T-cell (primary cell): ENCODE measurements around the gene RAC3. TPM values are rescaled to one million over a fixed set of nuclear protein-coding genes. Genes with fewer than 3 reads are reported as not detected.

Experiments
- ATAC-seq, 4 experiments: fragments of 200-7000 bp in 3 of 4; fragments of 150-1000 bp in 1 of 4; cut with Tn5 transposase; replicated peaks in 1 of 4; 1 replicate in 3 of 4; 2 replicates in 1 of 4; pipeline ENCODE4 v1.10.0; 2021; ENCODE audit warnings: moderate library complexity in 3 of 4, mild to moderate bottlenecking in 2 of 4, moderate number of reproducible peaks in 1 of 4
- CTCF ChIA-PET, 2 donors: fragments of 300-600 bp; sonication (Branson Sonifier 250); formaldehyde crosslinking; loops; one replicate each; lab custom pipeline; 2022; ENCODE audit warnings: antibody characterized with exemption in 2 of 2; lab: Charles Lee
- POLR2A ChIA-PET, 2 donors: fragments of 300-600 bp; sonication (Branson Sonifier 250); formaldehyde crosslinking; loops; one replicate each; lab custom pipeline; 2022; ENCODE audit warnings: antibody characterized with exemption in 2 of 2; lab: Charles Lee
- DNase-seq, 35 experiments: peaks; one replicate each; pipeline versions ENCODE4 v3.0.0 to v3.0.0-alpha.2; 2013 to 2023
- H3K27ac ChIP-seq: one replicate; pipeline ENCODE4 v1.5.1; 2013; ENCODE audit warnings: low read length
- H3K27me3 ChIP-seq, 2 experiments: replicated peaks in 1 of 2; 1 replicate in 1 of 2; 2 replicates in 1 of 2; pipeline versions ENCODE4 v1.6.1 to v1.7.0; 2013; ENCODE audit warnings: low read length in 1 of 2, mixed read lengths in 1 of 2; ENCODE audit not compliant: control insufficient read depth in 2 of 2, insufficient read depth in 2 of 2; ENCODE audit errors: extremely low read depth in 1 of 2
- H3K36me3 ChIP-seq, 2 donors: 1 replicate in 1 of 2; 2 replicates in 1 of 2; pipeline versions ENCODE4 v1.6.1 to v1.7.0; 2013; ENCODE audit warnings: low read length in 1 of 2; ENCODE audit not compliant: control insufficient read depth in 2 of 2, insufficient read depth in 1 of 2; ENCODE audit errors: extremely low read depth in 1 of 2
- H3K4me1 ChIP-seq, 2 experiments: 1 replicate in 1 of 2; 2 replicates in 1 of 2; pipeline versions ENCODE4 v1.6.1 to v1.7.0; 2013; ENCODE audit warnings: low read length in 2 of 2, mixed read lengths in 1 of 2; ENCODE audit not compliant: insufficient read depth in 2 of 2, control insufficient read depth in 1 of 2; ENCODE audit errors: extremely low read depth in 1 of 2
- H3K4me3 ChIP-seq, 2 donors: 1 replicate in 1 of 2; 2 replicates in 1 of 2; pipeline versions ENCODE4 v1.5.1 to v1.7.0; 2013; ENCODE audit warnings: mild to moderate bottlenecking in 2 of 2, low read length in 1 of 2, moderate library complexity in 1 of 2; ENCODE audit not compliant: control insufficient read depth in 1 of 2; ENCODE audit errors: extremely low read depth in 1 of 2
- H3K9me3 ChIP-seq: 2 replicates; pipeline ENCODE4 v1.7.0; 2013
- H3K27ac Mint-ChIP-seq, 2 donors: one replicate each; pipeline ENCODE4 v1.8.0; 2020 to 2021; ENCODE audit warnings: mild to moderate bottlenecking in 2 of 2, mixed read lengths in 2 of 2
- H3K27me3 Mint-ChIP-seq, 2 donors: one replicate each; pipeline ENCODE4 v1.8.0; 2021 to 2022; ENCODE audit warnings: mixed read lengths in 2 of 2
- H3K36me3 Mint-ChIP-seq: one replicate; pipeline ENCODE4 v1.8.0; 2021; ENCODE audit warnings: mixed read lengths
- H3K4me1 Mint-ChIP-seq, 3 donors: one replicate each; pipeline ENCODE4 v1.8.0; 2020 to 2022; ENCODE audit warnings: mixed read lengths in 3 of 3, mild to moderate bottlenecking in 1 of 3
- H3K4me3 Mint-ChIP-seq, 3 donors: one replicate each; pipeline ENCODE4 v1.8.0; 2020 to 2022; ENCODE audit warnings: mild to moderate bottlenecking in 3 of 3, mixed read lengths in 3 of 3, moderate library complexity in 3 of 3
- H3K9me3 Mint-ChIP-seq, 3 donors: one replicate each; pipeline ENCODE4 v1.8.0; 2020 to 2022; ENCODE audit warnings: mixed read lengths in 3 of 3
- WGBS: methylation state at CpG from one replicate; pipeline ENCODE4 v1.1.5; 2013; ENCODE audit warnings: missing lambda C conversion rate; ENCODE audit not compliant: insufficient coverage; 5-methylcytosine and 5-hydroxymethylcytosine counted together
- total RNA-seq, 35 experiments: library from RNA in 6 of 35; stranded (reverse) in 6 of 35; fragments of 120-200 nt in 1 of 35; gene quantifications; one replicate each; pipeline versions ENCODE4 v1.2.1 to v1.2.4 and lab custom pipeline; 2013 to 2026

RAC3 gene
- total RNA-seq, 5 donors from 2014 or later (not counting 1 experiment from before 2014, with no cell fraction given) = 1.1 to 5.4 (median 3.6) TPM

GRCh38 chr17:82007495-82008257 is 23.8 kb upstream of the RAC3 start:
- WGBS = 91% methylated on average over 30 of the region's 30 CpGs
- Histone ChIP-seq H3K4me1 (no peaks in the 10 kb centered on the region), H3K4me3 (no peak overlapping the region), H3K27me3 (no peaks in the 10 kb centered on the region), H3K27ac (no peak overlapping the region), H3K36me3 (peaks cover 0 to 4% of the 10 kb centered on the region in 2 donors), H3K9me3 (no peaks in the 10 kb centered on the region)
- ATAC-seq (no peak), DNase-seq (no peak)
- H3K27me3 Mint-ChIP-seq = no peaks in the 10 kb centered on the region
- ChIA-PET CTCF (interaction anchor here in 1 of 2 donors (0.7 kb wide), 1 partner anchor 196 kb away, joined by 3 read pairs; no protein-coding TSS in a partner anchor), POLR2A (no interaction called here)
- no peak overlapping the region for H3K27ac Mint-ChIP-seq
- no peaks in the 10 kb centered on the region for H3K36me3 Mint-ChIP-seq
- no peak overlapping the region for H3K4me3 Mint-ChIP-seq
- H3K4me1 Mint-ChIP-seq = no peaks in the 10 kb centered on the region
- H3K9me3 Mint-ChIP-seq = no peaks in the 10 kb centered on the region

DNA sequence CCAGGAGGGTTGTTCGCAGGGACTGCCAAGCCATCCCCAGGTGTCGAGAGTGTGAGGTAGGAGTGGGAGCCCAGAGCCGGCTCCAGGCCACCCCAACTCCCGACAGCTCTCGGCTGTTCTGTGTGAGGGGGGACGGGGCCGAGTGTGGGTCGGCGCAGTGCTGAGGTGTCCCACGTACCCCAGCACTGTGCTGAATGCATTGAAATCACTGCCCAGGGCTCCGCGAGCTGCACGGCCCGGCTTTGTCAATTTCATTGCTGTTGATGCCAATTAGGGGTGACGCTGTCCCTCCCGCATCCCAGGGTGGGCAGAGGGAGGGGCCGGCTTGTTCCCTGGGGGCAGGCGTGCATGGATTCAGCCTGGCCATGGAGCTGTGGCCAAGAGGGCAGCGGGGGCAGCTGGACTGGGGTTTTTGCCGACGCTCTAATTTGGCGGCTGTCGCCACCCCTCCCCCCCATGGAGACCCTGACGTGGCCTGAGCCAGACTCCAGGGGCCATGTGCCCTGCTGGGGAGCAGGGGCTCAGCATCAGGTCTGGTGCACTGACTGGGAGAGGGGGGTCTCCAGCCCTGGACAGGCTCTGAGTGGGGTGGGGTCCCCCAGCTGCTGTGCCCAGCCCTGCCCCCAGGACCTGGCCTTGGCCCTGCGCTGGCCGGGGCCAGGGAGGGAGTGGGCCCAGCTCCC is 23.1 kb upstream of the RAC3 start:
- DNase-seq (no peak), ATAC-seq (no peak)
- no peaks in the 10 kb centered on the region for H3K36me3 Mint-ChIP-seq
- ChIA-PET CTCF (interaction anchor here in 1 of 2 donors (0.7 kb wide), 1 partner anchor 195 kb away, joined by 3 read pairs; no protein-coding TSS in a partner anchor), POLR2A (no interaction called here)
- H3K36me3 ChIP-seq = peaks cover 0 to 4% of the 10 kb centered on the region in 2 donors
- no peaks in the 10 kb centered on the region for H3K4me1 ChIP-seq
- WGBS = 96% methylated on average over 23 of the region's 26 CpGs
- no peaks in the 10 kb centered on the region for H3K4me1 Mint-ChIP-seq
- no peaks in the 10 kb centered on the region for H3K27me3 Mint-ChIP-seq
- no peak overlapping the region for H3K27ac Mint-ChIP-seq
- no peak overlapping the region for H3K4me3 Mint-ChIP-seq
- H3K27me3 ChIP-seq = no peaks in the 10 kb centered on the region
- H3K9me3 ChIP-seq = no peaks in the 10 kb centered on the region
- H3K4me3 ChIP-seq = no peak overlapping the region
- no peaks in the 10 kb centered on the region for H3K9me3 Mint-ChIP-seq
- no peak overlapping the region for H3K27ac ChIP-seq

GRCh38 chr17:82008941-82009405 is 22.5 kb upstream of the RAC3 start:
- Histone ChIP-seq H3K4me1 (no peaks in the 10 kb centered on the region), H3K9me3 (no peaks in the 10 kb centered on the region), H3K4me3 (no peak overlapping the region), H3K27me3 (no peaks in the 10 kb centered on the region), H3K27ac (no peak overlapping the region), H3K36me3 (peaks cover 0 to 4% of the 10 kb centered on the region in 2 donors)
- ATAC-seq = no peak
- ChIA-PET CTCF (no interaction called here), POLR2A (no interaction called here)
- no peaks in the 10 kb centered on the region for H3K9me3 Mint-ChIP-seq
- no peak overlapping the region for H3K27ac Mint-ChIP-seq
- no peaks in the 10 kb centered on the region for H3K36me3 Mint-ChIP-seq
- no peaks in the 10 kb centered on the region for H3K27me3 Mint-ChIP-seq
- H3K4me3 Mint-ChIP-seq = no peak overlapping the region
- DNase-seq = no peak
- H3K4me1 Mint-ChIP-seq = no peaks in the 10 kb centered on the region
- WGBS = 93% methylated on average over 27 of the region's 28 CpGs

- H3K9me3 ChIP-seq = no peaks in the 10 kb centered on the region
- no peaks in the 10 kb centered on the region for H3K36me3 Mint-ChIP-seq
- H3K27ac Mint-ChIP-seq = no peak overlapping the region
- no peak overlapping the region for H3K4me3 Mint-ChIP-seq
- no peaks in the 10 kb centered on the region for H3K4me1 ChIP-seq
- no peaks in the 10 kb centered on the region for H3K27me3 ChIP-seq
- no peaks in the 10 kb centered on the region for H3K27me3 Mint-ChIP-seq
- ChIA-PET CTCF (interaction anchor here in 1 of 2 donors (0.7 kb wide), 1 partner anchor 11 kb away, joined by 5 read pairs; no protein-coding TSS in a partner anchor), POLR2A (no interaction called here)
- no peak overlapping the region for H3K4me3 ChIP-seq
- 66% methylated on average over 12 of the region's 15 CpGs for WGBS
- DNase-seq = no peak
- ATAC-seq = no peak
- peaks cover 0 to 4% of the 10 kb centered on the region in 2 donors for H3K36me3 ChIP-seq
- H3K27ac ChIP-seq = no peak overlapping the region
- H3K9me3 Mint-ChIP-seq = no peaks in the 10 kb centered on the region
- H3K4me1 Mint-ChIP-seq = no peaks in the 10 kb centered on the region
Measured at GRCh38 chr17:82009413-82009812, 22.1 kb upstream of the RAC3 start.

DNA sequence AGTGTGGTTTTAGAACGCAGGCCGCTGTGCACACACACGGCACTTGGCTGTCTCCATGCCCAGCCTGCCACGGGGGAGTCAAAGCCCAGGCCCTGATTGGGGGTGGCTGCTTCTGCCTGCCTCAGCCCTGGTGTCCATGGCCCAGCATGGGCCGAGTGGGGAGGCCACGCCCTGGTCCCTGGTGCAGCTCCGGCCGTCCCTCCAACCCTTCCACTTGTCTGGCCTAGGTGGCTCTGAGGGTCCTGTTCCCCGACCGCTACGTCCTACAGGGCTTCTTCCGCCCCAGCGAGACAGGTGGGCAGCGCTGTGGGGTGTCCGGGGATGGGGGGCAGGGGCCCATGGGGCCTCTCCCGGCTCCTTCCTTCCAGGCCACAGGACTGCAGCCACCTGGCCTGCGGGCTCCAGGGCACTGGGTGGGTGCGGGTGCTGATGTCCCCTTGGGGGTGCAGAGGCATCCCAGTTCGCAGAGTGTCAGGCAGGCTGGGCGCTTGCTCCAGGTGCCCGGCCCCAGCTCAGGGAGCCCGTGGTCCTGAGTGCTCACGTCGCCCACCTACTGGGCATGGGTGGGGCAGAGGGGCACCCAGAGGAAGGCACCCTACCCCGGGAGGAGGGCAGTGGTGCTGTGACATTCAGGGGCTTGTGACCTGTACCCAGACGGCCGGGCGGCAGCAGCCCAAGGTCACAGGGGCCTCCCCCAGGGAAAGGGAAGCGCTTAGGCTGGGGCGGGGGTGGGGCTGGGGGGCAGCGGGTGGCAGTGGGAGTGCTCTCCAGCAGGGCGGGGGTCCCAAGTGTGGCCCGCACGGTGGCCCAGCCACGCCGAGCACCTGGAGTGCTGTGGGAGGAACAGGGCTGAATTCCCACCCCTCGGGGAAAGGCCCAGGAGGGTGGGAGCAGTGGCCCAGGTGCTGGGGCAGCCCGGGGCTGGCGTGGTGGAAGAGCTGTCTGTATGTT is 20.6 kb upstream of the RAC3 start:
- H3K36me3 Mint-ChIP-seq = no peaks in the 10 kb centered on the region
- H3K9me3 ChIP-seq = no peaks in the 10 kb centered on the region
- H3K27me3 Mint-ChIP-seq = no peaks in the 10 kb centered on the region
- ATAC-seq (no peak), DNase-seq (no peak)
- H3K4me3 ChIP-seq = no peak overlapping the region
- H3K9me3 Mint-ChIP-seq = no peaks in the 10 kb centered on the region
- no peak overlapping the region for H3K4me3 Mint-ChIP-seq
- no peak overlapping the region for H3K27ac ChIP-seq
- no peaks in the 10 kb centered on the region for H3K4me1 Mint-ChIP-seq
- no peak overlapping the region for H3K27ac Mint-ChIP-seq
- ChIA-PET POLR2A (no interaction called here), CTCF (interaction anchor here in 1 of 2 donors (0.7 kb wide), 1 partner anchor 539 kb away, joined by 7 read pairs; no protein-coding TSS in a partner anchor)
- no peaks in the 10 kb centered on the region for H3K27me3 ChIP-seq
- H3K36me3 ChIP-seq = peaks cover 0 to 4% of the 10 kb centered on the region in 2 donors
- 88% methylated on average over 17 of the region's 39 CpGs for WGBS
- no peaks in the 10 kb centered on the region for H3K4me1 ChIP-seq
